Kidney (tissue), 14 donors: ENCODE measurements around the gene MATN1. TPM values are rescaled to one million over a fixed set of nuclear protein-coding genes. Genes with fewer than 3 reads are reported as not detected.

ENCODE experiments used
- DNase-seq, 5 donors: peaks; one replicate each; pipeline ENCODE4 v3.0.0-alpha.2; 2013 to 2020
- FAIRE-seq: peaks from 2 replicates; lab custom pipeline; 2012; peaks lifted over from hg19 to GRCh38; lab: Jason Lieb, UNC
- H3K27ac ChIP-seq, 2 donors: one replicate each; pipeline ENCODE4 v1.7.0; 2013; ENCODE audit warnings: low read depth in 2 of 2, low read length in 2 of 2, inconsistent platforms in 1 of 2
- H3K27me3 ChIP-seq: one replicate; pipeline ENCODE4 v1.7.1; 2013; ENCODE audit warnings: low read length, inconsistent platforms; ENCODE audit not compliant: control insufficient read depth, insufficient read depth
- H3K36me3 ChIP-seq, 3 donors: one replicate each; pipeline versions ENCODE4 v1.7.0 to v1.7.1; 2013; ENCODE audit warnings: low read length in 3 of 3, control low read depth in 1 of 3, inconsistent platforms in 1 of 3; ENCODE audit not compliant: insufficient read depth in 3 of 3, control insufficient read depth in 2 of 3
- H3K4me1 ChIP-seq, 3 donors: one replicate each; pipeline versions ENCODE4 v1.7.0 to v1.7.1; 2013; ENCODE audit warnings: low read length in 3 of 3, inconsistent platforms in 1 of 3, low read depth in 1 of 3; ENCODE audit not compliant: control insufficient read depth in 2 of 3, insufficient read depth in 2 of 3
- H3K4me3 ChIP-seq, 3 donors: one replicate each; pipeline versions ENCODE4 v1.7.0 to v1.8.1; 2013; ENCODE audit warnings: low read length in 3 of 3, control low read depth in 1 of 3, inconsistent platforms in 1 of 3
- H3K9ac ChIP-seq, 3 donors: one replicate each; pipeline versions ENCODE4 v1.7.0 to v1.7.1; 2013; ENCODE audit warnings: low read length in 3 of 3, control low read depth in 1 of 3, inconsistent platforms in 1 of 3
- H3K9me3 ChIP-seq, 3 donors: one replicate each; pipeline versions ENCODE4 v1.7.0 to v1.7.1; 2013; ENCODE audit warnings: low read length in 3 of 3, control low read depth in 1 of 3, inconsistent platforms in 1 of 3; ENCODE audit not compliant: control insufficient read depth in 2 of 3, insufficient read depth in 1 of 3
- intact Hi-C: fragments of 100-400 bp; cut with DNase I; formaldehyde crosslinking; loops from one replicate; pipeline ENCODE4 v1.11.1; 2022
- polyA plus RNA-seq: library from polyadenylated mRNA; stranded (reverse); fragments of 350-450 nt; fragmentation: Illumina TruSeq; extraction: RNeasy Lipid Tissue Mini Kit (QIAGEN cat#74804); gene quantifications from one replicate; pipeline ENCODE4 v1.2.3, GENCODE V29; 2014; ENCODE audit warnings: low read depth, low replicate concordance; ENCODE audit not compliant: insufficient read depth
- total RNA-seq: library from RNA; stranded (reverse); fragmentation: NEBNext Ultra II Directional; extraction: Animal tissue kit (Norgen Biotek cat#: 25700); gene quantifications from one replicate; pipeline ENCODE4 v1.2.1, GENCODE V29; 2021
- TF ChIP-seq, protein P1 (sequence below): IDR thresholded peaks from 3 replicates; pipeline ENCODE4 v1.5.1; 2012; ENCODE audit warnings: mild to moderate bottlenecking, moderate library complexity, borderline replicate concordance; ENCODE audit not compliant: insufficient read depth; ENCODE audit errors: extremely low read depth
- donor health status: control.
- donor health status: control.
- donor health status: control.
- donor health status: control.
- donor health status: control.
- donor health status: DM: yes; HTN: yes; CAD: no.
- donor health status: Normal renal cell carcinoma (clear cell type).

The MATN1 gene
- total and polyA plus RNA-seq, 2 donors from 2014 or later, result 0.13 TPM; not detected in 1

DNA sequence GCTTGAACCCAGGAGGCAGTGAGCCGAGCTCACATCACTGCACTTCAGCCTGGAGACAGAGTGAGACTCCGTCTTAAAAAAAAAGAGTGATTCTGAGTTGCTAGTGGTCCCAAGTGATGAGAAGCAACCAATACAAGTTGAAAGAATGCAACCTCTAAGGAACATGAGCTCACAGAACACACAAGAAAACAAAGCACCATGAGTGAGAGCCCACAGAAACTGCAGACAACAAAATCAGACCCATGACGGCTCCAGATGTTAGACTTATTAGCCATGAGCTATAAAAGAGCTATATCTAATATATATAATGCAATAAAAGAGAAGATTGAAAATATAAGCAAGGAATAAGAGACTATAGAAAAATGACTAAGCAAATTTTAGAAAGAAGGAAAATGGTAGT lies 50.0 kb downstream of the MATN1 start:
- H3K4me3 ChIP-seq, result no peak overlapping the region
- H3K9ac ChIP-seq, result no peak overlapping the region
- DNase-seq (no peak), FAIRE-seq (no peak)
- TF ChIP-seq, protein P1, sequence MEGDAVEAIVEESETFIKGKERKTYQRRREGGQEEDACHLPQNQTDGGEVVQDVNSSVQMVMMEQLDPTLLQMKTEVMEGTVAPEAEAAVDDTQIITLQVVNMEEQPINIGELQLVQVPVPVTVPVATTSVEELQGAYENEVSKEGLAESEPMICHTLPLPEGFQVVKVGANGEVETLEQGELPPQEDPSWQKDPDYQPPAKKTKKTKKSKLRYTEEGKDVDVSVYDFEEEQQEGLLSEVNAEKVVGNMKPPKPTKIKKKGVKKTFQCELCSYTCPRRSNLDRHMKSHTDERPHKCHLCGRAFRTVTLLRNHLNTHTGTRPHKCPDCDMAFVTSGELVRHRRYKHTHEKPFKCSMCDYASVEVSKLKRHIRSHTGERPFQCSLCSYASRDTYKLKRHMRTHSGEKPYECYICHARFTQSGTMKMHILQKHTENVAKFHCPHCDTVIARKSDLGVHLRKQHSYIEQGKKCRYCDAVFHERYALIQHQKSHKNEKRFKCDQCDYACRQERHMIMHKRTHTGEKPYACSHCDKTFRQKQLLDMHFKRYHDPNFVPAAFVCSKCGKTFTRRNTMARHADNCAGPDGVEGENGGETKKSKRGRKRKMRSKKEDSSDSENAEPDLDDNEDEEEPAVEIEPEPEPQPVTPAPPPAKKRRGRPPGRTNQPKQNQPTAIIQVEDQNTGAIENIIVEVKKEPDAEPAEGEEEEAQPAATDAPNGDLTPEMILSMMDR, result no peak
- intact Hi-C loops, result no loop called here
- no peaks in the 10 kb centered on the region for H3K4me1 ChIP-seq
- no peaks in the 10 kb centered on the region for H3K27me3 ChIP-seq
- no peaks in the 10 kb centered on the region for H3K36me3 ChIP-seq
- H3K27ac ChIP-seq, result no peak overlapping the region
- H3K9me3 ChIP-seq, result peaks cover 0 to 3% (median 0%) of the 10 kb centered on the region in 3 donors

DNA sequence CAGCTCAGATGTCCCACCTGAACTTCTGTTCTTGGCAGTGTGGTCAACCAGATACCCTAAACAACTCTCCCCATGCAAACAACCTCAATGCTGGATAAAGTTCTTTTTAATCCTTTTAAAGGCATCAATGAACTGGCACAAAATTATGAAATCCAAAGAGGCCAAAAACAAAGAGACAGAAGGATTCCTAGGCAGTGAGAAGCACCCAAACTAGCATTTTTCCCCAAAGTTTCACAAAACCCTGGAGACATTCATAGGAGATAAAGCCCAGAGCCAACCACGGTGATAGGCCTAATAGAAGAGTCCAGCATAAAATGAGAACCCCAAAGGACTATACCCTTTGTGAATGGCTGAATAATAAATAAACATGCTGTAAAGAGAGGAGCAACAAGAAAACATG lies 50.7 kb downstream of the MATN1 start:
- DNase-seq, result no peak
- H3K9ac ChIP-seq, result no peak overlapping the region

DNA sequence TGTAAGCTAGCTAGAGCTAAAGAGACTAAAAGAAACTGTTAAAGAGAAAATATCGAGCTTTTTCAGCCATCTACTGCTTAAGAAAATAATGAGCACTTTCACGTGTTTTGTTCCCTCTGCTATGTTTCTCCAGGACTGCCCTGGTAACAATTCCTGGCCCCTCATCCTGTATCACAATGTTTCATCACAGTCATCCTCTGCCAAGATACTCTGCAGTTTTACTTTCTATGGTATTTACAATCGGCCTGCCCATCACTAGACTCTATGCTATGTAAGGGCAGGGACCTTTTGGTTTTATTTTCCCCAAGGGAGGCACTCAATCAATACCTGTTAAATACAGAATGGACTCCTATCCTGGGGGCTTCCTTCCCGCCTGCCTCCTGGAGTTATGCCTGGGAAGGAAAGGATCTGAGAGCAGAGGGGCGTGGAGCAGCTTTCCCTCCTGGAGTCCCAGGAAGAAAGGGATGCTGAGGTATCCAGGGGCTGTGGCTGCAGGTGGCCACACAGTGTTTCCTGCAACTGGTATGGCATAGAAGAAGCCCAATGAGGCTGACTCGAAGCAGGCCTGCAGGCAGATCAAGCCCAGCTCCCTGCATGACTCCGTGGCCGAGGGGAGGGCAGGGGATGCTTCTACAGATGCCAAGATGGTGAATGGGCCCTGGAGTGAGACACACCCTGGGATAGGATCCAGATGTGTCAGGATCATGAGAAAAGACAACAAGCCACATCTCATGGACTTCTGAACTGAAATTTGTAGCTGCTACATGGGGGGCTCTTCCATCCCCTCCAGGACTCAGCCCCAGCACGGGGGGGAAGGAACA lies 52.9 kb downstream of the MATN1 start:
- intact Hi-C loops, result no loop called here
- Histone ChIP-seq H3K27ac (no peak overlapping the region), H3K4me1 (no peaks in the 10 kb centered on the region), H3K4me3 (no peak overlapping the region), H3K27me3 (no peaks in the 10 kb centered on the region), H3K36me3 (no peaks in the 10 kb centered on the region), H3K9me3 (peaks cover 0 to 3% (median 0%) of the 10 kb centered on the region in 3 donors), H3K9ac (no peak overlapping the region)
- no peak for FAIRE-seq
- TF ChIP-seq, protein P1, result no peak
- DNase-seq, result peak in 2 of 5 donors; percentile 15 to 33

More for the DNA sequence above, 50.7 kb downstream of the MATN1 start:
- peaks cover 0 to 3% (median 0%) of the 10 kb centered on the region in 3 donors for H3K9me3 ChIP-seq
- H3K27me3 ChIP-seq, result no peaks in the 10 kb centered on the region
- no peak overlapping the region for H3K27ac ChIP-seq
- intact Hi-C loops, result no loop called here
- TF ChIP-seq, protein P1, result no peak
- no peak for FAIRE-seq
- H3K4me1 ChIP-seq, result no peaks in the 10 kb centered on the region
- no peaks in the 10 kb centered on the region for H3K36me3 ChIP-seq
- no peak overlapping the region for H3K4me3 ChIP-seq
